ENCODE data around the gene ANXA2R. TPM values are rescaled to one million over a fixed set of nuclear protein-coding genes. Genes with fewer than 3 reads are reported as not detected.

The ANXA2R gene
- total and polyA plus RNA-seq, 9 of the 15 experiments (the other 6 are each of a cell fraction or from before 2014, with no cell fraction given): 2.1 to 4.8 (median 3.4) TPM

DNA sequence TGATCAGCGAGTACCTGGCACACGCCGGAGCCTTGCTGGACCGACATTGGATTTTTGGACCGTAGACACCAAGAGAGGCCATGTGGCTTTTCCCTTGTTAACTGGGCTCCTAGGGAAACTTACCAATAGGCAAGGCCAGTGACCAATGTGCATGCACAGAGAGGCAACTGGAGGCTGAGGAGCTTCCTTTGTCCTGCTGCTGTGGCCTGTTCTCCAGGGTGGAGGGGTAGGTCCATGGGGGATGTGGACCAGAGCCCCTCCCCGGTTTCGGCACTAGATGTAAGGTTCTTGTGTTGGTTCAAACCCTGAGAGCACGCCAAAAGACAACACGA, 34.8 kb upstream of the ANXA2R start:
- ATAC-seq (peak; percentile 27), FAIRE-seq (no peak), DNase-seq (ENCODE audit: extremely low read depth in 1 of 4, low spot score in 3 of 4) (no peak)
- Histone ChIP-seq H3K79me2 (ENCODE audit: control insufficient read depth, insufficient read depth, low read length) (peaks cover 30% of the 10 kb centered on the region), H3K36me3 (ENCODE audit: control insufficient read depth, insufficient read depth, low read length) (peaks cover 23% of the 10 kb centered on the region), H3K4me2 (ENCODE audit: insufficient read depth, low read length) (peak overlapping the region; percentile 74), H2AFZ (ENCODE audit: low read depth, low read length) (peak overlapping the region; percentile 88), H4K20me1 (replicated peaks; ENCODE audit: control insufficient read depth, insufficient read depth, low read length) (no peaks in the 10 kb centered on the region), H3K9ac (ENCODE audit: insufficient read depth in 1 of 2, low read depth in 2 of 2, low read length in 2 of 2) (peak overlapping the region; percentile 53 to 88; a peak in 3 of 4 replicates), H3K4me3 (no peak overlapping the region), H3K9me1 (ENCODE audit: control insufficient read depth, insufficient read depth, low read length) (no peaks in the 10 kb centered on the region), H3K27me3 (ENCODE audit: control insufficient read depth in 2 of 2, insufficient read depth in 2 of 2, low read length in 2 of 2) (no peaks in the 10 kb centered on the region), H3K4me1 (replicated peaks in 1 of 2; ENCODE audit: control insufficient read depth in 2 of 2, insufficient read depth in 2 of 2, low read length in 2 of 2) (peaks cover 19 to 37% of the 10 kb centered on the region in 2 experiments), H3K9me3 (replicated peaks; ENCODE audit: control insufficient read depth, insufficient read depth, low read depth, low read length) (no peaks in the 10 kb centered on the region), H3K27ac (ENCODE audit: extremely low read depth, low read depth, low read length) (peak overlapping the region; percentile 90)
- CTCF ChIA-PET (ENCODE audit: low intra/inter-chr PET ratio): interaction anchor here (4.4 kb wide), 1 partner anchor 31 kb away, joined by 32 read pairs; no protein-coding TSS in a partner anchor
- no TSS peak for BruUV-seq (replicated peaks)
- in situ Hi-C loops (cut with MboI): loop anchor here (10.0 kb wide), 1 partner anchor 310 kb away; no protein-coding TSS in a partner anchor
- 66% methylated on average over 9 of the region's 9 CpGs for WGBS (ENCODE audit: insufficient coverage, low coverage, missing lambda C conversion rate)
- POLR2A ChIA-PET: interaction anchor here (1.0 to 2.2 kb wide), 5 partner anchors 10 to 46 kb away, joined by 3 to 8 read pairs (median 3); no protein-coding TSS in a partner anchor
- intact Hi-C loops (cut with micrococcal nuclease): loop anchor here (1.0 to 10.0 kb wide), 6 partner anchors 30 to 530 kb away; partner anchors contain the start of gene NNT
- TF ChIP-seq REST (IDR thresholded peaks at IDR 0.05; ENCODE audit: borderline replicate concordance): no peak
- no peak for TF ChIP-seq REST (CRISPR knock-in tag; IDR thresholded peaks at IDR 0.05; ENCODE audit: low read depth)
- TF ChIP-seq CREB1 (IDR thresholded peaks at IDR 0.05): no peak
- TF ChIP-seq CREB1 (CRISPR knock-in tag; IDR thresholded peaks at IDR 0.05): no peak
- no peak for TF ChIP-seq KDM2B (CRISPR knock-in tag; IDR thresholded peaks at IDR 0.05)
- TF ChIP-seq MYNN (IDR thresholded peaks at IDR 0.05): no peak
- TF ChIP-seq MYNN (CRISPR knock-in tag; IDR thresholded peaks at IDR 0.05): no peak
- 0 out of 2 replicates have a peak, but pooled peaks have one; percentile 12 for TF ChIP-seq ERF (CRISPR knock-in tag; IDR thresholded peaks at IDR 0.05)
- TF ChIP-seq TAF1 (IDR thresholded peaks at IDR 0.05; ENCODE audit: control insufficient read depth, extremely low read depth, insufficient read depth, low read length, severe bottlenecking): no peak
- no peak for TF ChIP-seq MECOM (CRISPR knock-in tag; IDR thresholded peaks at IDR 0.05)
- no peak for TF ChIP-seq TFAM (CRISPR knock-in tag; conservative IDR thresholded peaks at IDR 0.05)
- TF ChIP-seq HDGF (IDR thresholded peaks at IDR 0.05): 0 out of 2 replicates have a peak, but pooled peaks have one; percentile 7
- no peak for TF ChIP-seq GTF3C2 (IDR thresholded peaks at IDR 0.05; ENCODE audit: borderline replicate concordance, extremely low read depth, insufficient read length)

All from K562 (cell line).